A673 (cell line): ENCODE data around the gene YBX1. TPM values are rescaled to one million over a fixed set of nuclear protein-coding genes. Genes with fewer than 3 reads are reported as not detected.
"Not testable (repeated sequence)": the region's sequence is repeated elsewhere in the genome, so short reads cannot be mapped to it uniquely, and the experiment has no call there.

Experiments
- BruUV-seq: library from RNA; stranded (reverse); fragments of 400-500 nt; replicated peaks from 2 replicates; lab custom pipeline; 2021; lab: Mats Ljungman, UMichigan
- CTCF ChIA-PET: fragments of 300-600 bp; sonication (Branson Sonifier 250); formaldehyde crosslinking; loops from one replicate; lab custom pipeline; 2022; ENCODE audit warnings: antibody characterized with exemption; lab: Charles Lee
- POLR2A ChIA-PET: fragments of 300-600 bp; sonication (Branson Sonifier 250); formaldehyde crosslinking; loops from one replicate; lab custom pipeline; 2022; ENCODE audit warnings: antibody characterized with exemption; ENCODE audit not compliant: low non-redundant PET; lab: Charles Lee
- DNase-seq: peaks from one replicate; pipeline ENCODE4 v3.0.0-alpha.2; 2015; ENCODE audit warnings: low spot score
- H3K27ac ChIP-seq: fragments of 200-600 bp; sonication (generic); 2 replicates; pipeline ENCODE4 v1.5.1; 2016; ENCODE audit warnings: mixed run types, low read depth, mild to moderate bottlenecking, mixed read lengths, antibody characterized with exemption, low read length; ENCODE audit not compliant: poor library complexity, severe bottlenecking
- H3K27me3 ChIP-seq: fragments of 200-600 bp; sonication (generic); replicated peaks from 2 replicates; pipeline ENCODE4 v1.6.1; 2017; ENCODE audit warnings: mixed run types, low read depth, mild to moderate bottlenecking, mixed read lengths, antibody characterized with exemption, low read length; ENCODE audit not compliant: insufficient read depth, poor library complexity
- H3K36me3 ChIP-seq: fragments of 200-600 bp; sonication (generic); 2 replicates; pipeline ENCODE4 v1.6.1; 2016; ENCODE audit warnings: mixed run types, mild to moderate bottlenecking, mixed read lengths, antibody characterized with exemption, low read length; ENCODE audit not compliant: insufficient read depth, poor library complexity, severe bottlenecking
- H3K4me1 ChIP-seq: fragments of 200-600 bp; sonication (generic); 2 replicates; pipeline ENCODE4 v1.6.1; 2017; ENCODE audit warnings: mixed run types, mild to moderate bottlenecking, mixed read lengths, antibody characterized with exemption, low read length; ENCODE audit not compliant: insufficient read depth, poor library complexity, severe bottlenecking
- H3K4me3 ChIP-seq: fragments of 200-600 bp; sonication (generic); 2 replicates; pipeline ENCODE4 v1.5.1; 2016; ENCODE audit warnings: low read depth, mixed run types, mild to moderate bottlenecking, mixed read lengths, low read length; ENCODE audit not compliant: poor library complexity, severe bottlenecking
- H3K9me3 ChIP-seq: fragments of 200-600 bp; sonication (generic); 2 replicates; pipeline ENCODE4 v1.6.1; 2016; ENCODE audit warnings: mixed run types, low read depth, mild to moderate bottlenecking, mixed read lengths, antibody characterized with exemption, low read length; ENCODE audit not compliant: poor library complexity, severe bottlenecking
- EZH2 ChIP-seq: fragments of 200-600 bp; sonication (generic); IDR thresholded peaks from 2 replicates; pipeline ENCODE4 v1.6.1; 2017; ENCODE audit warnings: borderline replicate concordance, low read depth, mild to moderate bottlenecking, mixed read lengths, antibody characterized with exemption, low read length; ENCODE audit not compliant: poor library complexity, severe bottlenecking
- intact Hi-C: fragments of 100-400 bp; cut with micrococcal nuclease; formaldehyde crosslinking; loops from one replicate; pipeline ENCODE4 v1.10.0; 2022; ENCODE audit not compliant: unreplicated experiment
- total RNA-seq: library from RNA; stranded (reverse); gene quantifications from 2 replicates; pipeline ENCODE4 v1.2.3, GENCODE V29; 2021
- TF ChIP-seq, protein P1 (sequence below): fragments of 300-800, 200-600 bp; sonication (generic); conservative IDR thresholded peaks from 2 replicates; pipeline ENCODE4 v1.5.1; 2017; ENCODE audit warnings: low read depth, mild to moderate bottlenecking, antibody characterized with exemption, low read length, moderate library complexity, mixed read lengths

Gene YBX1
- total RNA-seq, 1 experiment from 2014 or later, result 1,576 TPM

GRCh38 chr1:42720868-42721267, 38.6 kb downstream of the YBX1 start:
- Histone ChIP-seq H3K9me3 (no peaks in the 10 kb centered on the region), H3K4me3 (no peak overlapping the region), H3K27me3 (no peaks in the 10 kb centered on the region), H3K27ac (no peak overlapping the region), H3K4me1 (no peaks in the 10 kb centered on the region), H3K36me3 (no peaks in the 10 kb centered on the region)
- TF ChIP-seq, protein P1, sequence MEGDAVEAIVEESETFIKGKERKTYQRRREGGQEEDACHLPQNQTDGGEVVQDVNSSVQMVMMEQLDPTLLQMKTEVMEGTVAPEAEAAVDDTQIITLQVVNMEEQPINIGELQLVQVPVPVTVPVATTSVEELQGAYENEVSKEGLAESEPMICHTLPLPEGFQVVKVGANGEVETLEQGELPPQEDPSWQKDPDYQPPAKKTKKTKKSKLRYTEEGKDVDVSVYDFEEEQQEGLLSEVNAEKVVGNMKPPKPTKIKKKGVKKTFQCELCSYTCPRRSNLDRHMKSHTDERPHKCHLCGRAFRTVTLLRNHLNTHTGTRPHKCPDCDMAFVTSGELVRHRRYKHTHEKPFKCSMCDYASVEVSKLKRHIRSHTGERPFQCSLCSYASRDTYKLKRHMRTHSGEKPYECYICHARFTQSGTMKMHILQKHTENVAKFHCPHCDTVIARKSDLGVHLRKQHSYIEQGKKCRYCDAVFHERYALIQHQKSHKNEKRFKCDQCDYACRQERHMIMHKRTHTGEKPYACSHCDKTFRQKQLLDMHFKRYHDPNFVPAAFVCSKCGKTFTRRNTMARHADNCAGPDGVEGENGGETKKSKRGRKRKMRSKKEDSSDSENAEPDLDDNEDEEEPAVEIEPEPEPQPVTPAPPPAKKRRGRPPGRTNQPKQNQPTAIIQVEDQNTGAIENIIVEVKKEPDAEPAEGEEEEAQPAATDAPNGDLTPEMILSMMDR, result no peak
- TF ChIP-seq EZH2, result no peak
- ChIA-PET CTCF (no interaction called here), POLR2A (no interaction called here)
- DNase-seq, result no peak
- intact Hi-C loops, result no loop called here
- no TSS peak for BruUV-seq

DNA sequence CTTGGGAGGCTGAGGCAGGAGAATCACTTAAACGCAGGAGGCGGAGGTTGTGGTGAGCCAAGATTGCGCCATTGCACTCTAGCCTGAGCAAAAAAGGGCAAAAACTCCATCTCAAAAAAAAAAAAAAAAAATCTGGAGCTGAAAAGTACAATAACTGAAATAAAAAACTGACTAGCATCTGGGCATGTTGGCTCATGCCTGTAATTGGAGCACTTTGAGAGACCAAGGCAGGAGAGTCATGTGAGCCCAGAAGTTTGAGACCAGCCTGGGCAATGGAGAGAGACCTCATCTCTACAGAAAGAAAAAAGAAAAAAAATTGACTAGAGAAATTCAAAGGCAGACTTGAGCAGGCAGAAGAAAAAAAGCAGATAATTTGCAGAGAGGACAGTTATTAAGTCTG, 39.7 kb downstream of the YBX1 start:
- CTCF ChIA-PET, result no interaction called here
- BruUV-seq, result no TSS peak
- Histone ChIP-seq H3K4me3 (no peak overlapping the region), H3K27me3 (no peaks in the 10 kb centered on the region), H3K27ac (no peak overlapping the region), H3K4me1 (no peaks in the 10 kb centered on the region), H3K9me3 (no peaks in the 10 kb centered on the region), H3K36me3 (no peaks in the 10 kb centered on the region)
- intact Hi-C loops, result no loop called here
- TF ChIP-seq, protein P1, result no peak
- no peak for TF ChIP-seq EZH2
- no peak for DNase-seq
- POLR2A ChIA-PET, result no interaction called here

DNA sequence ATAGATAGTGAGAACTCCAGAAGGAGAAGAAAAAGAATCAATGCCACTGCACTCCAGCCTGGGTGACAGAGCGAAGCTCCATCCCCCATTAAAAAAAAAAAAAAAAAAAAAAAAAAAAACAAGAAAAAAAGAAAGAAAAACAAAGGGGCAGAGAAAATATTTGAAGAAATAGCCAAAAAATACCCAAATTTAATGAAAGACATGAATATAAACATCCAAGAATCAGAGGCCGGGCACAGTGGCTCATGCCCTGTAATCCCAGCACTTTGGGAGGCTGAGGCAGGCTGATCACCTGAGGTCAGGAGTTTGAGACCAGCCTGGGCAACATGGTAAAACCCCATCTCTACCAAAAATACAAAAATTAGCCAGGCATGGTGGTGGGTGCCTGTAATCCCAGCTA, 40.2 kb downstream of the YBX1 start:
- H3K9me3 ChIP-seq, intact Hi-C loops, DNase-seq, H3K36me3 ChIP-seq, H3K4me3 ChIP-seq, H3K27ac ChIP-seq, H3K27me3 ChIP-seq, CTCF ChIA-PET, BruUV-seq, H3K4me1 ChIP-seq: not testable (repeated sequence)
- POLR2A ChIA-PET, result interaction anchor here (0.7 kb wide), 1 partner anchor 182 kb away, joined by 3 read pairs; no protein-coding TSS in a partner anchor

DNA sequence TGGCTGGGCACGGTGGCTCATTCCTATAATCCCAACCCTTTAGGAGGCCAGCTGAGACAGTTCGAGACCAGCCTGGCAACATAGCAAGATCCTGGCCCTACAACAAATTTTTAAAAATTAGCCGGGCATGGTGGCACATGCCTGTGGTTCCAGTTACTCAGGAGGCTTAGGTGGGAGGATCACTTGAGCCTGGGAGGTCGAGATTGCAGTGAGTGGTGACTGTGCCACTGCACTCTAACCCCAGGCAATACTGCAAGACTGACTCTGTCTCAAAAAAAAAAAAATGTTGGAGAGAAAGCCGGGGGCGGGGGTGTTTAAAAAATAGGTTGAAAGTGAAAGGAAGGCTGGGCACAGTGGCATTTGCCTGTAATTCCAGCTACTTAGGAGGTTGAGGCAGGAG, 41.3 kb downstream of the YBX1 start:
- DNase-seq, result no peak
- Histone ChIP-seq H3K9me3 (no peaks in the 10 kb centered on the region), H3K4me1 (no peaks in the 10 kb centered on the region), H3K36me3 (no peaks in the 10 kb centered on the region), H3K27ac (no peak overlapping the region), H3K4me3 (no peak overlapping the region), H3K27me3 (no peaks in the 10 kb centered on the region)
- no TSS peak for BruUV-seq
- intact Hi-C loops, result no loop called here
- ChIA-PET POLR2A (no interaction called here), CTCF (interaction anchor here (0.7 kb wide), 1 partner anchor 154 kb away, joined by 3 read pairs; no protein-coding TSS in a partner anchor)
- TF ChIP-seq EZH2, result no peak
- TF ChIP-seq, protein P1, result no peak

DNA sequence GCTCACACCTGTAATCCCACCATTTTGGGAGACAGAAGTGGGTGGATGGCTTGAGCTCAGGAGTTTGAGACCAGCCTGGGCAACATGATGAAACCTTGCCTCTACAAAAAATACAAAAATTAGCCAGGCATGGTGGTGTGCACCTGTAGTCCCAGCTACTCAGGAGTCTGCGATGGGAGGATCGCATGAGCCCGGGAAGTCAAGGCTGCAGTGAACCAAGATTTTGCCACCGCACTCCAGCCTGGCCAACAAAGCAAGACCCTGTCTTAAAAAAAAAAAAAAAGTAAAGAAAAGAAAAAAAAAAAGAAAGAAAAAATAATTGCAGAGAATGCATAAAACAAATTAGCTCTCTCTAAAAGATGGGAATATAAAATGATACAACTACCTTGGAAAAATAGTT, 43.6 kb downstream of the YBX1 start:
- H3K4me3 ChIP-seq, H3K9me3 ChIP-seq, H3K36me3 ChIP-seq, CTCF ChIA-PET, H3K27ac ChIP-seq, DNase-seq, H3K4me1 ChIP-seq, BruUV-seq, POLR2A ChIA-PET, intact Hi-C loops, H3K27me3 ChIP-seq: not testable (repeated sequence)
